ENCODE results near the gene CDK5RAP3. TPM values are rescaled to one million over a fixed set of nuclear protein-coding genes. Genes with fewer than 3 reads are reported as not detected.

CDK5RAP3 gene
- total and polyA plus RNA-seq, 2 of the 13 experiments (the other 11 are each of a cell fraction or from before 2014, with no cell fraction given) = 128 to 154 TPM

GRCh38 chr17:47956791-47957590 is 13.9 kb upstream of the CDK5RAP3 start:
- no peak overlapping the region for H2AFZ ChIP-seq (ENCODE audit: low read length)
- no peaks in the 10 kb centered on the region for H3K9me3 ChIP-seq (ENCODE audit: low read length)
- no peaks in the 10 kb centered on the region for H3K79me2 ChIP-seq (ENCODE audit: insufficient read depth, low read length)
- DNase-seq (ENCODE audit: low spot score) (peak; percentile 60), ATAC-seq (peak; percentile 82), FAIRE-seq (peak; percentile 84)
- no peaks in the 10 kb centered on the region for H4K20me1 ChIP-seq (ENCODE audit: insufficient read depth, low read length)
- H3K4me1 ChIP-seq (ENCODE audit: insufficient read depth, low read length) = peaks cover 72% of the 10 kb centered on the region
- H3K27me3 ChIP-seq (ENCODE audit: control insufficient read depth in 1 of 2, insufficient read depth in 2 of 2, low read length in 2 of 2) = peaks cover 0 to 2% of the 10 kb centered on the region in 2 experiments; a peak in 4 of 5 replicates
- in situ Hi-C loops (cut with HindIII; ENCODE audit: extremely low pct_ligation_motif_present, low pct_unique_long_range_greater_than_20kb) = no loop called here
- ChIA-PET CTCF (ENCODE audit: low intra/inter-chr PET ratio, low total read pairs) (interaction anchor here (0.9 kb wide), 1 partner anchor 10 kb away, joined by 3 read pairs; no protein-coding TSS in a partner anchor), POLR2A (interaction anchor here (0.6 to 15.1 kb wide), 12 partner anchors 8 to 125 kb away, joined by 3 to 267 read pairs (median 6); partner anchors contain the start of genes CDK5RAP3, LRRC46, MRPL10 and NFE2L1)
- H3K27ac ChIP-seq (ENCODE audit: extremely low read length, insufficient read depth, low read length) = no peak overlapping the region
- peak overlapping the region; percentile 81 for H3K4me2 ChIP-seq (ENCODE audit: low read depth, low read length)
- intact Hi-C loops (cut with micrococcal nuclease; ENCODE audit: unreplicated experiment) = loop anchor here (2.0 kb wide), 1 partner anchor 14 kb away; the partner anchor contains the start of gene CDK5RAP3
- no peaks in the 10 kb centered on the region for H3K36me3 ChIP-seq (replicated peaks in 1 of 2; ENCODE audit: control insufficient read depth in 1 of 2, insufficient read depth in 2 of 2, low read length in 2 of 2)
- H3K9ac ChIP-seq (ENCODE audit: insufficient read depth, low read depth, low read length) = peak overlapping the region; percentile 25; the same call in 1 of the 2 replicates
- no TSS peak for BruUV-seq (replicated peaks)
- WGBS (ENCODE audit: low lambda C conversion rate) = 29% methylated on average over 1 of the region's 4 CpGs
- peak overlapping the region; percentile 33 to 61 (median 38) for H3K4me3 ChIP-seq (replicated peaks in 1 of 3; ENCODE audit: insufficient read depth in 1 of 3, low read depth in 2 of 3, low read length in 3 of 3)
- TF ChIP-seq ZNF446 (CRISPR knock-in tag; IDR thresholded peaks at IDR 0.05) (no peak), TSC22D2 (CRISPR knock-in tag; IDR thresholded peaks at IDR 0.05; ENCODE audit: borderline replicate concordance) (no peak), AGO2 (optimal IDR thresholded peaks at IDR 0.05; ENCODE audit: low read depth, low read length) (no peak), ZNF646 (CRISPR knock-in tag; IDR thresholded peaks at IDR 0.05) (no peak), ADNP (CRISPR knock-in tag; IDR thresholded peaks at IDR 0.05) (no peak), ZBTB14 (CRISPR knock-in tag; IDR thresholded peaks at IDR 0.05) (no peak), ZNF792 (CRISPR knock-in tag; IDR thresholded peaks at IDR 0.05) (no peak), ZNF512 (CRISPR knock-in tag; IDR thresholded peaks at IDR 0.05) (no peak), TOE1 (CRISPR knock-in tag; IDR thresholded peaks at IDR 0.05) (no peak), MBD4 (IDR thresholded peaks at IDR 0.05; ENCODE audit: borderline replicate concordance, low read length) (no peak), BRD4 (CRISPR knock-in tag; IDR thresholded peaks at IDR 0.05) (no peak), PAX8 (CRISPR knock-in tag; IDR thresholded peaks at IDR 0.05; ENCODE audit: borderline replicate concordance) (no peak), FOXJ3 (CRISPR knock-in tag; IDR thresholded peaks at IDR 0.05; ENCODE audit: borderline replicate concordance) (no peak), MAX (IDR thresholded peaks at IDR 0.05) (peak; percentile 67)
